Left ventricle myocardium superior (tissue), 1 donor: ENCODE measurements around the gene USF2. TPM values are rescaled to one million over a fixed set of nuclear protein-coding genes. Genes with fewer than 3 reads are reported as not detected.

Experiments
- ATAC-seq: fragments of 200-7000 bp; cut with Tn5 transposase; one replicate; pipeline ENCODE4 v1.9.1; 2020; ENCODE audit warnings: mild to moderate bottlenecking, moderate library complexity
- DNase-seq: peaks from one replicate; pipeline ENCODE4 v3.0.0-alpha.2; 2020
- intact Hi-C: fragments of 100-400 bp; cut with micrococcal nuclease; formaldehyde crosslinking; loops from one replicate; pipeline ENCODE4 v1.11.0; 2022
- total RNA-seq: library from RNA; stranded (reverse); fragmentation: NEBNext Ultra II Directional; extraction: Animal tissue kit (Norgen Biotek cat#: 25700); gene quantifications from one replicate; pipeline ENCODE4 v1.2.1, GENCODE V29; 2021
- donor health status: DM: no; HTN: yes; CAD: no; lungs with severe emphysema.

USF2 gene
- total RNA-seq, 1 donor from 2014 or later = 170 TPM

GRCh38 chr19:35310331-35310730, 41.6 kb downstream of the USF2 start:
- intact Hi-C loops = no loop called here
- ATAC-seq (no peak), DNase-seq (no peak)

GRCh38 chr19:35310811-35311465, 42.2 kb downstream of the USF2 start:
- DNase-seq (no peak), ATAC-seq (no peak)
- intact Hi-C loops = no loop called here

GRCh38 chr19:35311901-35312665, 43.3 kb downstream of the USF2 start:
- no peak for ATAC-seq
- no peak for DNase-seq
- intact Hi-C loops = no loop called here

- intact Hi-C loops = no loop called here
- no peak for DNase-seq
- ATAC-seq = no peak
These were observed 44.8 kb downstream of the USF2 start for GRCh38 chr19:35313587-35313986.

- intact Hi-C loops = no loop called here
- ATAC-seq = no peak
- no peak for DNase-seq
These were observed 45.3 kb downstream of the USF2 start for GRCh38 chr19:35314031-35314430.

GRCh38 chr19:35314858-35315470, 46.2 kb downstream of the USF2 start:
- intact Hi-C loops = no loop called here
- DNase-seq = no peak
- no peak for ATAC-seq

- intact Hi-C loops = no loop called here
- DNase-seq (no peak), ATAC-seq (no peak)
These were observed 47.1 kb downstream of the USF2 start for GRCh38 chr19:35315883-35316282.

GRCh38 chr19:35316560-35316959, 47.8 kb downstream of the USF2 start:
- no peak for ATAC-seq
- DNase-seq = no peak
- intact Hi-C loops = no loop called here

- DNase-seq (no peak), ATAC-seq (no peak)
- intact Hi-C loops = no loop called here
These were observed 48.8 kb downstream of the USF2 start for GRCh38 chr19:35317464-35318043.

- intact Hi-C loops = no loop called here
- ATAC-seq (peak; percentile 68), DNase-seq (peak; percentile 44)
These were observed 50.1 kb downstream of the USF2 start for GRCh38 chr19:35318679-35319448.

GRCh38 chr19:35320065-35320713, 51.4 kb downstream of the USF2 start:
- ATAC-seq (no peak), DNase-seq (no peak)
- intact Hi-C loops = no loop called here

- intact Hi-C loops = no loop called here
- DNase-seq (no peak), ATAC-seq (no peak)
These were observed 52.5 kb downstream of the USF2 start for GRCh38 chr19:35321291-35321690.

- no peak for DNase-seq
- intact Hi-C loops = no loop called here
These were observed 53.3 kb downstream of the USF2 start for GRCh38 chr19:35322014-35322413.

GRCh38 chr19:35327642-35328041, 58.9 kb downstream of the USF2 start:
- intact Hi-C loops = no loop called here
- no peak for DNase-seq
- no peak for ATAC-seq

More at GRCh38 chr19:35322014-35322413, 53.3 kb downstream of the USF2 start:
- no peak for ATAC-seq

GRCh38 chr19:35328851-35329285, 60.1 kb downstream of the USF2 start, which contains the start of gene CD22:
TSS of gene CD22 (plus strand) at chr19:35329187. CDS start at chr19:35332041, 2,854 bp downstream.
- intact Hi-C loops = no loop called here
- ATAC-seq (no peak), DNase-seq (no peak)

- DNase-seq (no peak), ATAC-seq (no peak)
- intact Hi-C loops = no loop called here
These were observed 60.6 kb downstream of the USF2 start for GRCh38 chr19:35329323-35329722.
